DND-41 (cell line): ENCODE measurements around the gene CAND2.

ENCODE experiments used
- ATAC-seq: fragments of 200-7000 bp; cut with Tn5 transposase; 3 replicates; pipeline ENCODE4 v1.9.1; 2021; ENCODE audit warnings: low read depth; ENCODE audit not compliant: insufficient read depth
- DNase-seq: peaks from one replicate; pipeline ENCODE4 v3.0.0-alpha.2; 2020
- H2AFZ ChIP-seq: 2 replicates; pipeline ENCODE4 v1.6.0; 2012; ENCODE audit warnings: low read depth, low read length
- H3K27ac ChIP-seq: 2 replicates; pipeline ENCODE4 v1.5.1; 2012; ENCODE audit warnings: low read length, inconsistent platforms
- H3K27me3 ChIP-seq: fragments of 200-600 bp; sonication (generic); 2 replicates; pipeline ENCODE4 v1.6.0; 2012; ENCODE audit warnings: low read length, mild to moderate bottlenecking, inconsistent platforms; ENCODE audit not compliant: insufficient read depth, poor library complexity
- H3K36me3 ChIP-seq: 2 replicates; pipeline ENCODE4 v1.5.1; 2012; ENCODE audit warnings: low read length, inconsistent platforms; ENCODE audit not compliant: insufficient read depth
- H3K4me1 ChIP-seq: 2 replicates; pipeline ENCODE4 v1.5.1; 2012; ENCODE audit warnings: mild to moderate bottlenecking, low read length; ENCODE audit not compliant: insufficient read depth
- H3K4me2 ChIP-seq: 2 replicates; pipeline ENCODE4 v1.6.0; 2012; ENCODE audit warnings: mild to moderate bottlenecking, moderate library complexity, low read length, inconsistent platforms; ENCODE audit not compliant: insufficient read depth
- H3K4me3 ChIP-seq, 2 experiments: fragments of 200-600 bp in 1 of 2; shearing (Covaris generic) in 1 of 2; 2 replicates each; pipeline ENCODE4 v1.5.1; 2012 to 2016; ENCODE audit warnings: inconsistent platforms in 2 of 2, low read length in 2 of 2, mild to moderate bottlenecking in 2 of 2, low read depth in 1 of 2, moderate library complexity in 1 of 2
- H3K79me2 ChIP-seq: 2 replicates; pipeline ENCODE4 v1.6.0; 2012; ENCODE audit warnings: low read length, inconsistent platforms; ENCODE audit not compliant: insufficient read depth
- H3K9ac ChIP-seq: 2 replicates; pipeline ENCODE4 v1.6.0; 2012; ENCODE audit warnings: low read depth, mild to moderate bottlenecking, inconsistent platforms, low read length, moderate library complexity
- H3K9me3 ChIP-seq: 2 replicates; pipeline ENCODE4 v1.5.1; 2012; ENCODE audit warnings: low read length, moderate library complexity, mild to moderate bottlenecking, inconsistent platforms; ENCODE audit not compliant: insufficient read depth, severe bottlenecking
- H4K20me1 ChIP-seq: 2 replicates; pipeline ENCODE4 v1.6.0; 2012; ENCODE audit warnings: low read length; ENCODE audit not compliant: insufficient read depth
- CTCF ChIP-seq: IDR thresholded peaks from 2 replicates; pipeline ENCODE4 v1.5.1; 2012; ENCODE audit warnings: borderline replicate concordance, low read length, moderate library complexity, mild to moderate bottlenecking; ENCODE audit not compliant: poor library complexity, severe bottlenecking; ENCODE audit errors: extremely low read depth
- EZH2 ChIP-seq: IDR thresholded peaks from 3 replicates; pipeline ENCODE4 v1.6.1; 2012; ENCODE audit warnings: borderline replicate concordance, low read depth, mild to moderate bottlenecking, moderate library complexity, low read length, inconsistent platforms; ENCODE audit not compliant: severe bottlenecking

Gene CAND2

GRCh38 chr3:12803371-12803770, 6.9 kb downstream of the CAND2 start:
- Histone ChIP-seq H3K27ac (no peak overlapping the region), H3K9me3 (no peaks in the 10 kb centered on the region), H3K36me3 (peaks cover 18% of the 10 kb centered on the region), H2AFZ (no peak overlapping the region), H3K4me1 (peaks cover 3% of the 10 kb centered on the region), H3K4me2 (no peak overlapping the region), H3K79me2 (no peaks in the 10 kb centered on the region), H3K27me3 (no peaks in the 10 kb centered on the region), H4K20me1 (no peaks in the 10 kb centered on the region), H3K9ac (no peak overlapping the region), H3K4me3 (no peak overlapping the region)
- no peak for TF ChIP-seq EZH2
- no peak for TF ChIP-seq CTCF
- DNase-seq (no peak), ATAC-seq (no peak)

- Histone ChIP-seq H3K4me1 (no peaks in the 10 kb centered on the region), H4K20me1 (no peaks in the 10 kb centered on the region), H3K9me3 (no peaks in the 10 kb centered on the region), H3K4me2 (no peak overlapping the region), H3K79me2 (no peaks in the 10 kb centered on the region), H3K36me3 (peaks cover 18% of the 10 kb centered on the region), H2AFZ (no peak overlapping the region), H3K4me3 (no peak overlapping the region), H3K27me3 (no peaks in the 10 kb centered on the region), H3K27ac (no peak overlapping the region), H3K9ac (no peak overlapping the region)
- ATAC-seq (no peak), DNase-seq (no peak)
- TF ChIP-seq EZH2 (no peak), CTCF (no peak)
These were observed 10.6 kb downstream of the CAND2 start for GRCh38 chr3:12807066-12807465.

- Histone ChIP-seq H3K36me3 (peaks cover 20% of the 10 kb centered on the region), H3K4me2 (no peak overlapping the region), H3K27me3 (no peaks in the 10 kb centered on the region), H3K4me1 (no peaks in the 10 kb centered on the region), H3K9me3 (no peaks in the 10 kb centered on the region), H3K27ac (no peak overlapping the region), H3K9ac (no peak overlapping the region), H3K4me3 (no peak overlapping the region), H2AFZ (no peak overlapping the region), H4K20me1 (no peaks in the 10 kb centered on the region), H3K79me2 (no peaks in the 10 kb centered on the region)
- TF ChIP-seq CTCF (no peak), EZH2 (no peak)
- DNase-seq (no peak), ATAC-seq (no peak)
These were observed 11.3 kb downstream of the CAND2 start for GRCh38 chr3:12807601-12808359.

- Histone ChIP-seq H3K36me3 (peaks cover 24% of the 10 kb centered on the region), H2AFZ (no peak overlapping the region), H3K27me3 (no peaks in the 10 kb centered on the region), H4K20me1 (no peaks in the 10 kb centered on the region), H3K27ac (no peak overlapping the region), H3K4me1 (no peaks in the 10 kb centered on the region), H3K79me2 (no peaks in the 10 kb centered on the region), H3K9ac (no peak overlapping the region), H3K9me3 (no peaks in the 10 kb centered on the region), H3K4me2 (no peak overlapping the region), H3K4me3 (no peak overlapping the region)
- TF ChIP-seq CTCF, result no peak
- no peak for TF ChIP-seq EZH2
- DNase-seq (no peak), ATAC-seq (no peak)
These were observed 12.1 kb downstream of the CAND2 start for GRCh38 chr3:12808587-12808986.
